ENCODE data around the gene KNOP1. TPM values are rescaled to one million over a fixed set of nuclear protein-coding genes. Genes with fewer than 3 reads are reported as not detected.
A peak's percentile ranks its signal among the peaks of the same experiment; 100 is the strongest.

The KNOP1 gene
- total RNA-seq, 1 donor from 2014 or later: 6.7 TPM

DNA sequence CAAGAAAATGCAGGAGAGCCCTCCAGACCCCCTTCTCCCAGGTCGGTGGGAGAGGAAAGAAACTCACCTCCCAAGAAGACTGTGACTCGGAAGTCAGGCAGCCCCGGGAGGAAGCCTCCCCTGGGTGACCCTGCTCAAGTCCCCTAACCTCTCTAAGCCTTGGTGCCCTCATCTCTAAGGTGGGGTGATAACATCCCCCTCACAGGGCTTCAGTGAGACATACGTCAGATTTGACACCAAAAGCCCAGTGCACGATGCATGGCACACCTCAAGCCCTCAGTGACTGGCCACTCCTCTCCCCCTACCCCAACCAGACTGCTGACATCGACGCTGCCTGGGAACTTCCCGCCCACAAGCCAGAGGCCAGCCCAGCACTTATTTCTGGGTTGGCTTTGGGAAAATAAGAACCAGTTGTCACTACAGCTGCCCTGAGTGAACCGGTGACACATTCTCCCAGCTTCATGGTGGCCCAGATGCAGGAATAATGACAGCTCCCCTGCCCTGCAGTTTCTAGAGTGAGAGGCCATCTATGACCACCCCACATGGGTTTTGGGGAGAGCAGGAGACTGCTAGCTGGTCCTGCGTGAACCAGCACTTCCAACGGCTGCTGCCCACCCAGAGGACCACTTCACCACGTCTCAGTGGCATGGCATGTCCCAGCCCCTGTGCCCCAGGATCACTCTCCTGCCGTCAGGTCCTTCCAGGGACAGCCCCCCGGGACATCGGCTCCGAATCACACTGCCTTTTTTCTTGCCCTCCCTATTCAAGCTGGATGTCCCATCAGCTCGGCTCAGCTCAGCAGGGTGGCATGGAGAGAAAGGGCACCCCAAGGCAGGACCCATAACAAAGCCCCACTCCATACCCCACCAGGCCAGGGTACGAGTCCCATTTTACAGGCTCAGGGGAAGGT is 9.5 kb downstream of the KNOP1 start:
- H3K27ac ChIP-seq (replicated peaks): peak overlapping the region; percentile 86
- no peak overlapping the region for H3K4me3 ChIP-seq
- TF ChIP-seq, protein P1, sequence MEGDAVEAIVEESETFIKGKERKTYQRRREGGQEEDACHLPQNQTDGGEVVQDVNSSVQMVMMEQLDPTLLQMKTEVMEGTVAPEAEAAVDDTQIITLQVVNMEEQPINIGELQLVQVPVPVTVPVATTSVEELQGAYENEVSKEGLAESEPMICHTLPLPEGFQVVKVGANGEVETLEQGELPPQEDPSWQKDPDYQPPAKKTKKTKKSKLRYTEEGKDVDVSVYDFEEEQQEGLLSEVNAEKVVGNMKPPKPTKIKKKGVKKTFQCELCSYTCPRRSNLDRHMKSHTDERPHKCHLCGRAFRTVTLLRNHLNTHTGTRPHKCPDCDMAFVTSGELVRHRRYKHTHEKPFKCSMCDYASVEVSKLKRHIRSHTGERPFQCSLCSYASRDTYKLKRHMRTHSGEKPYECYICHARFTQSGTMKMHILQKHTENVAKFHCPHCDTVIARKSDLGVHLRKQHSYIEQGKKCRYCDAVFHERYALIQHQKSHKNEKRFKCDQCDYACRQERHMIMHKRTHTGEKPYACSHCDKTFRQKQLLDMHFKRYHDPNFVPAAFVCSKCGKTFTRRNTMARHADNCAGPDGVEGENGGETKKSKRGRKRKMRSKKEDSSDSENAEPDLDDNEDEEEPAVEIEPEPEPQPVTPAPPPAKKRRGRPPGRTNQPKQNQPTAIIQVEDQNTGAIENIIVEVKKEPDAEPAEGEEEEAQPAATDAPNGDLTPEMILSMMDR (IDR thresholded peaks at IDR 0.05; ENCODE audit: borderline replicate concordance): no peak
- peaks cover 70% of the 10 kb centered on the region for H3K36me3 ChIP-seq
- no peaks in the 10 kb centered on the region for H3K27me3 ChIP-seq (ENCODE audit: low read depth)
- H3K4me1 ChIP-seq: peaks cover 58% of the 10 kb centered on the region
- H3K9me3 ChIP-seq (replicated peaks): no peaks in the 10 kb centered on the region
- DNase-seq: no peak
- intact Hi-C loops (cut with micrococcal nuclease): no loop called here

DNA sequence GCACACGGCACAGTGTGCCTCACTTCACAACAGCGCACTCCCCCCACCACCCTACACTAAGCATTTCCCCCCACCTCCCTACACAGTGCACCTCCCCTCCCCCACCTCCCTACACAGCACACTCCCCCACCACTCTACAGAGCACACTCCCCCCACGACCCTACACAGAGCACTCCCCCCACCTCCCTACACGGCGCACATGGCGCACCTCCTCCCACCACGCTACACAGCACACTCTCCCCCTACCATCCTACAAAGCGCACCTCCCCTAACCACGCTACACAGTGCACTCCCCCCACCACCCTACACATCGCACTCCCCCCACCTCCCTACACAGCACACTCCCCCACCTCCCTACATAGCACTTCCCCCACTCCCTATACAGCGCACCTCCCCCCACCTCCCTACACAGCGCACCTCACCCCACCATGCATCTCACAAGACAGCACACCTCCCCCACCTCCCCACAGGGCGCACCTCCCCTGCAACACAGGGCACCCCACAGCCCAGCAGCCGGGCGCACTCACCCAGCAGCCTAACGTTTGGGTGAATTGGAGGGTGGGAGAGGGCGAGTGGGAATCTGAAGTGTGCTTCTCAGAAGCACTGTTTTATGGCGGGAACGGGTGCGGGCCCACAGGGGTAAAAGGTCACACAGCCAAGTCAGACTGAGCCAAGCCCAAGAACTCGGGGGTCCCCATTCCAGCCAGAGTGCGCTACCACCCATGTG is 10.3 kb downstream of the KNOP1 start:
- Histone ChIP-seq H3K4me1 (peaks cover 64% of the 10 kb centered on the region), H3K4me3 (no peak overlapping the region), H3K27ac (replicated peaks) (peak overlapping the region; percentile 86), H3K36me3 (peaks cover 70% of the 10 kb centered on the region), H3K27me3 (ENCODE audit: low read depth) (no peaks in the 10 kb centered on the region), H3K9me3 (replicated peaks) (no peaks in the 10 kb centered on the region)
- DNase-seq: no peak
- TF ChIP-seq, protein P1 (IDR thresholded peaks at IDR 0.05; ENCODE audit: borderline replicate concordance): no peak
- intact Hi-C loops (cut with micrococcal nuclease): no loop called here

DNA sequence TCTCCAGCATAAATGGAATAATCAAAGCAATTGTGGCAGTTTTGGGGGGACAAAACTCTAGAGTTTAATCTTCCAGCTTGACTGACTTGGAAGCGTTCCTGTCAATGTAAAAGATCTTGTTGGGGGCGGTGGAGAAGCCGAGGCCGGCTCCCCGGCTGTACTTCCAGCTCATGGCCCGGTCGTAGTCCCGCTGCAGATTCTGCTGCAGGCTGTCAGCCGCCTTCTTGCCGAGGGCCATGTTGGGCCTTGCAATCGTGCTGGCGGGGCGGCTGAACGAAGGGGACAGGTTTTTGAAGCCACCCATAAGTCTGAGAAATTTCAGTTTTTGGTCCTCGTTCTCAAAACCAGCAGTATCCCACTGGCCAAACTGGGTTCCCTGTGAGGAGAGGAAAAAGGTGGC is 11.2 kb downstream of the KNOP1 start:
- TF ChIP-seq, protein P1 (IDR thresholded peaks at IDR 0.05; ENCODE audit: borderline replicate concordance): no peak
- peaks cover 74% of the 10 kb centered on the region for H3K36me3 ChIP-seq
- peaks cover 64% of the 10 kb centered on the region for H3K4me1 ChIP-seq

DNA sequence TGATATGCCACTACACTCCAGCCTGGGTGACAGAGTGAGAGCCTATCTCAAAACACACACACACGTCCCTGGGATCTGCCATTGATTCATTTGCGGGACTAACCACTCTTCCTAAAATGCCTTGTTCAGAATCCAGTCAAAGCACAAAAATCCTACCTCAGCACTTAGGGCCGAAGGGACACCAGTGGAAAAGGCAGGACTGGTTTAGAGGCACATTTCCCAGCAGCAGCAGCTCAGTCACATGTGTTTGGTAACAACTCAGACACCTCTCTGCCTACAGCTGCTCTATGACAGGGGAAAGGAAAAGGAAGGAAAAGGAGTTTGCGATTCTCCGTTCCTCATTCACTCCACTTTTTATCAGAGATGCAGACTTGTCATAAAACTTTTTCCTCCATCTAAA is 12.2 kb downstream of the KNOP1 start:
- no peak for DNase-seq
- H3K9me3 ChIP-seq (replicated peaks): no peaks in the 10 kb centered on the region
- intact Hi-C loops (cut with micrococcal nuclease): no loop called here
- H3K36me3 ChIP-seq: peaks cover 83% of the 10 kb centered on the region
- peaks cover 57% of the 10 kb centered on the region for H3K4me1 ChIP-seq
- no peaks in the 10 kb centered on the region for H3K27me3 ChIP-seq (ENCODE audit: low read depth)
- TF ChIP-seq, protein P1 (IDR thresholded peaks at IDR 0.05; ENCODE audit: borderline replicate concordance): no peak
- no peak overlapping the region for H3K4me3 ChIP-seq
- H3K27ac ChIP-seq (replicated peaks): peak overlapping the region; percentile 77

More for the DNA sequence above, 11.2 kb downstream of the KNOP1 start:
- intact Hi-C loops (cut with micrococcal nuclease): no loop called here
- no peak overlapping the region for H3K4me3 ChIP-seq
- H3K27me3 ChIP-seq (ENCODE audit: low read depth): no peaks in the 10 kb centered on the region
- H3K9me3 ChIP-seq (replicated peaks): no peaks in the 10 kb centered on the region
- no peak for DNase-seq
- H3K27ac ChIP-seq (replicated peaks): peak overlapping the region; percentile 77

DNA sequence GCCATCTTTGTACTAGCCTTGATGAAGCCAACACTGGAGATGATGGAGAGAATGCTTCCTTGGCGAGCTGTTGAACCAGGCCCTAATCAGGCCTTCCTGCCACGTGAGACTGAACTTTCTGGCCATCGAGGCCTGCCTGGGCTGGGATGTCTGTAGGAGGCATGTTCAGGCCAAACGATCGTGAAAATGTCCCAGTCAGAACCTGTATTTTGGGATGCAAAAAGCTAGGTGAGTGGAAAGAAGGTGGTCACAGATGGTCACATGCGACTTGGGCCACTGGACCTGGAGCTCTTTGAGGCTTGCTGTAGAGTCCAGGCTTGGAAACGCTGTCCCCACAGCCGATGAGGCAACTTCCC is 12.9 kb downstream of the KNOP1 start:
- Histone ChIP-seq H3K36me3 (peaks cover 79% of the 10 kb centered on the region), H3K27me3 (ENCODE audit: low read depth) (no peaks in the 10 kb centered on the region), H3K27ac (replicated peaks) (peak overlapping the region; percentile 77), H3K9me3 (replicated peaks) (no peaks in the 10 kb centered on the region), H3K4me3 (no peak overlapping the region), H3K4me1 (peaks cover 57% of the 10 kb centered on the region)
- no peak for DNase-seq
- intact Hi-C loops (cut with micrococcal nuclease): no loop called here
- TF ChIP-seq, protein P1 (IDR thresholded peaks at IDR 0.05; ENCODE audit: borderline replicate concordance): no peak
